GM12873 (cell line): Measurements from ENCODE around the gene CETP.

ENCODE experiments used
- CTCF ChIP-seq: IDR thresholded peaks from 2 replicates; pipeline ENCODE4 v1.5.1; 2012; ENCODE audit warnings: low read depth, mild to moderate bottlenecking, moderate library complexity, low read length, control low read depth; ENCODE audit not compliant: insufficient read depth; ENCODE audit errors: missing control alignments

The CETP gene

DNA sequence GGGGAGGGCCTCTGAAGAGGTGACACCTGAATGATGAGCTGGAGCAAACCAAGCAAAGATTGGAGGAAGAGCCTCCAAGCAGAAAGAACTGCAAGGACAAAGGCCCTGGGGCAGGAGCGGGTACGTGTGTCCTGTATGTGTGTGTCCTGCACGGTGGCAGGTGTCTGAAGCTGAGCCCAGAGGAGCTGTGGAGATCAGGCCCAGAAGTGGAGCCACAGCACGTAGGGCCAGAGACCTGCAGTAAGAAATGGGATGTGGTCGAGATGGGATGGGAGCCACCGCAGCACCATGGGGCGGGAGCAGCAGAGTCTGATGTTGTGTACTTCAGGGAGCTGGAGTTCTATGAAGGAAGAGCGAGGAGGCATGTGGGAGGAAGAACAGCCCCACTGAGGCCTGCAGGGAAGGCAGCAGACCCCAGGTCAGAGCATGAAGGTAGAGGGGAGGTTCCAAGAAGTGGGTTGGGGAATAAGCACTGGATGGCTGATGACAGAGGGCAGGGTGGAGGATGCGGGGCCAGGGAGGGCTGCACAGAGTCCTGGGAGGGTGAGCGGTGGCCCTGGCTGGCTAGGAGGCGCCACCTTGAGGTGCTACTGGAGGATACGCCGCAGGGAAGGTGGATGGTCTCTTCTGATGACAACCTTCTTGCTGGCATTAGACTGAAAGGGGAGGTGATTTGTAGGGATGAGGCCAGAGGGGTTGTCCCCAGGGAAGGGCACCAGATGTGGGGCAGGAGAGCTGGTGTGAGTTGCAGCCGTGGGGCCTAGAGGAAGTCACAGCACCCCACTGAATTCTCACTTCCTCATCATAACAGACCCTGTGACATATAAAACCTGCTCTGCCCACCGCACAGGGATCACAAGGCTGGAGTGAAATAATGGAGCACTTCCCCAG lies 10.6 kb upstream of the CETP start:
- TF ChIP-seq CTCF = peak; percentile 81

DNA sequence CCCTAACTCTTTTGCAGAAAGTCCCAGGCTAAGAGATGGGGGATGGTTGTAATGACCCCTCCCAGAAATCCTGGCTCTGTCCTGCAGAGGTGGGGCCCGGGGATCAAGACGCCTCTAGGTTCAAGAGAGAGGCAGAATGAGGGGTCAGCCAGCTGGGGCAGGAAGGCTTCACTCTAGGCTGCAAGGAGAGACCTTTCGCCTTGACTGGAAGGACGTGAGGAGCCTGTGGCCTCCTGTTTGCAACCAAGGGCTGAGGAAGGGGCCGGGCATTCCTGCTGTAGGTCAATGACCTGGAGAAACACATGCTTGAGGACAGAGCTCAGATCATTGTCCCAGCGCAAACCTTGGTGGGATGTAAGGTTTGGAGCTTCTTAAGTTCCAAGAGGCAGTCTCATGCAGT lies 8.7 kb upstream of the CETP start:
- TF ChIP-seq CTCF = no peak

GRCh38 chr16:56956076-56956475 lies 5.7 kb upstream of the CETP start:
- TF ChIP-seq CTCF = no peak

DNA sequence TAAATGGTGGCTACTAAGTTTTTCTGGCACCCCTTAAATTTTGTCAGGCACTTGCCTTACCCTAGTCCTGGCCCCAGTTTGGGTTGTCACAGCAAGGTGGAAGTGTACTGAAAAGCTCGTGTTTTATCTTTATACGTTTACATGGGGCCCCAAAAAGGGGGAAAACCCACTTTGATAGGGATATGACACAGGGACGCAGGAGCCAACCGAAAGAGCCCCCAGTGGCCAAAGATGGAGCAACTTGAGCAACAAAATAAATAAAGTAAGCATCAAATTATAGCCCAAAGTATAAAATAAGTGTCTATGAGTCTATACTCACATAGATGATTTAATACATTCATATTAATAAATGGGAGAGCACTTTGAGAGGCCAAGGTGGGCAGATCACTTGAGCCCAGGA lies 5.0 kb upstream of the CETP start:
- peak; percentile 35 for TF ChIP-seq CTCF

DNA sequence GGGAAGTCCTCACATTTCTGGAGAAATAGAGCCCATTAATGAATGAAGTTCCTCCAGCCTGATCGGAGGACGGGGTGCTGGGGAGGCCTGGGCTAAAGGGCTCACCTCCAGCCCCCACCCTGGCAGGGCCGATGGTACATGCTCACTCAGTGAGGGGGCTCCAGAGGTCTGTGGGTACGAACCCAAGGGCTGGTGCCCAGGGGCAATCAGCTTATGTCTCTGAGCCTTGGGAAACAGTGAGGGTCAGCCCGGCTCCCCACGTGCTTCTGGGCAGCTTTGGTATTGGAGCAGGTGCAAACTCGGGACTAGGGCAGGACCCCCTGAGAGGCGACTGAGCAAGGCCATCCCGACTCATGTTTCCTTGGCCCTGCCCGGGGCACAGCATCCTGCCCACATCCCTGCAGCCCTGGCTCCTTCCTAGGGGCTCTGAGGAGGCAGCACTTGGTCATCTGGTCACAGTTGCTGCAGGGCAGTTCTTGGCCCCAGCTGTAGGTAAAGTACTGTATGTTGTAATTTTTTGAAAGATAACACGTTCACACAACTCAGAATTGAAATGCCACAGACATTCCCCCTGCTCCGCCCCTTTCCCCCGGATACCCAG lies 969 bp upstream of the CETP start:
- no peak for TF ChIP-seq CTCF

GRCh38 chr16:56961386-56961785 lies 364 bp upstream of the CETP start:
- TF ChIP-seq CTCF = no peak

- TF ChIP-seq CTCF = peak; percentile 97
Observed at GRCh38 chr16:56964243-56965148, 2.7 kb downstream of the CETP start.
